Dendritic cell treated with granulocyte-macrophage colony-stimulating factor and Interleukin-4, amounts not matched to agents 40 ng/mL and 50 ng/mL, for 4 days (primary cell): ENCODE measurements around the gene FGFR2.

ENCODE experiments used
- H3K27ac Mint-ChIP-seq: one replicate; pipeline ENCODE4 v1.8.0; 2022; ENCODE audit warnings: mild to moderate bottlenecking, mixed read lengths
- H3K27me3 Mint-ChIP-seq: one replicate; pipeline ENCODE4 v1.8.0; 2022; ENCODE audit warnings: mild to moderate bottlenecking, mixed read lengths
- H3K36me3 Mint-ChIP-seq: one replicate; pipeline ENCODE4 v1.8.0; 2022; ENCODE audit warnings: low read depth, mixed read lengths
- H3K4me1 Mint-ChIP-seq: one replicate; pipeline ENCODE4 v1.8.0; 2022; ENCODE audit warnings: low read depth, mixed read lengths
- H3K4me3 Mint-ChIP-seq: one replicate; pipeline ENCODE4 v1.8.0; 2022; ENCODE audit warnings: mild to moderate bottlenecking, moderate library complexity, mixed read lengths
- H3K9me3 Mint-ChIP-seq: one replicate; pipeline ENCODE4 v1.8.0; 2022; ENCODE audit warnings: mixed read lengths
- intact Hi-C: fragments of 100-400 bp; cut with micrococcal nuclease; formaldehyde crosslinking; loops from one replicate; pipeline ENCODE4 v1.15.0; 2022

FGFR2 gene

DNA sequence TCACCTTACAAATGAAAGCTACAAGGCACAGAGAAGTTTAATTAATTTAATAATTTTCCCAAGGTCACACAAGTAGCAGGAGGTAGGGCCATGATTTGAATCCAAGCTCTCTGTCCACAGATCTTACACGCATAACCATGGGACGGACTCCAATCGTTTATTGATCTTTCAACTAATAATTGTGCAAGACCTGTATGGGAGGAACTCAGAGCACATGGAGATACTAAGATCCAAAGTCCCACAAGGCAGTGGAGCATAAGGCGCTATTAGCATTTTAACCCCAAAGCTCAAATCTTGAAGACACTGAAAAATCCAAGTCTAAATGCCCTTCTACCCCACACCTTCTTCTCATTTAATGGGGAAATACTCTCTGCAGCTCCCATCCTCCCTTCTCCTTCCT is 143.5 kb downstream of the FGFR2 start:
- Mint-ChIP-seq H3K27me3 (no peaks in the 10 kb centered on the region), H3K4me3 (no peak overlapping the region), H3K27ac (no peak overlapping the region), H3K36me3 (no peaks in the 10 kb centered on the region), H3K9me3 (no peaks in the 10 kb centered on the region), H3K4me1 (no peaks in the 10 kb centered on the region)
- intact Hi-C loops: no loop called here

DNA sequence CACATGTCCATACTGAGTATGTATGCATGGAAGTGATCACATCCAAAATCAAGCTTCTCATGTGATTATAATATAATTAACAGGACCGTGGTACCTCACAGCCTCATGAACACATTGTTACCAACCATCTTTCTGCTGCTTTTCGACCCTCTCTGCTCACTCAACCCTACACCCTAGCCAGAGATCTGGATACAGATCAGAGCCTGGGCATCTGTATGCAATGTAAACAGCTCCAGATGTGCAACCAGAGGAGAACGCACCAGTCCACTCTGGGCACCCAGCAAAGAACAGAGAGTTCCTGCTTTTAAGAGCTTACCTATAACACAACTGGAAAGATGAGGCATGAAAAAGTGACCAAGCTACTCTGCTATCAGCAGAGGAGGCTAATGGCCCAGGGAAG is 145.1 kb downstream of the FGFR2 start:
- Mint-ChIP-seq H3K9me3 (no peaks in the 10 kb centered on the region), H3K27me3 (no peaks in the 10 kb centered on the region), H3K4me1 (no peaks in the 10 kb centered on the region), H3K36me3 (no peaks in the 10 kb centered on the region), H3K4me3 (no peak overlapping the region), H3K27ac (no peak overlapping the region)
- intact Hi-C loops: no loop called here

DNA sequence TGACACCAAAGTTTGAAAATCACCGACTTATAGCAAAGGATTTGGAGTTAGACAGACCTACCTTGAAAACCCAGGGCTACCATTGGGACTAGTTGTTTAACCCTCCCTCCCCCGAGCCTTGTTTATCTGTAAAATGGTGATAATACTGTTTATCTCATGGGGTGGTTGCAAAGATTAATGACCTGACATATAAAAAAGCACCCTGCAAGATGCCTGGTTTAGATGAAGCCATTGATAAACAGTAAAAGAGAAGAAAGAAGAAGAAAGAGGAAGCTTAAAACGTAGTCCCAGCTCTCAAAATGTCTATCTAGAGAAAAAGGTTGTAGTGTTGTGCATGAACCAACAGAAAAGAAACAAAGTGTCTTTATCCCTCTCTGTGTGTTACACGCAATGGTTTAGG is 145.7 kb downstream of the FGFR2 start:
- intact Hi-C loops: no loop called here
- no peaks in the 10 kb centered on the region for H3K36me3 Mint-ChIP-seq
- H3K27ac Mint-ChIP-seq: no peak overlapping the region
- no peaks in the 10 kb centered on the region for H3K4me1 Mint-ChIP-seq
- no peaks in the 10 kb centered on the region for H3K9me3 Mint-ChIP-seq
- H3K4me3 Mint-ChIP-seq: no peak overlapping the region
- no peaks in the 10 kb centered on the region for H3K27me3 Mint-ChIP-seq

DNA sequence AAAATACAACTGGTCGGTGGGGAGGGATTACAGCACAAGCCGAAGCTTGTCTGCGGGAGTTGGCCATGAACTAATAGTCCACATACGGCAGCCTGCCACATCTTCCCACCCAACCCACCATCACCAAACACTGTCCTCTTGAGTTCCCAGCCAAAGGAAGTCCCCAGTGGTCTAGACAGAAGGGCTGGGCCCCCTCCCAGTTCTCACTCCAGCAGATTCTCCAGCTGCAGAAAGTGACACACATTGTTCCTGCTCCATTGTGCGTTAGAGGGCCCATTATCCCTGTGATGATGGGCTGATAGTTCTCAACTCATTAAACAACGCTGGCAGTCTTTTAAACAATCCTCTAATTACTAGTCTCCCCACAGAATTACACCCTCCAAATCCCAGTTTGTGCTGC is 148.0 kb downstream of the FGFR2 start:
- H3K9me3 Mint-ChIP-seq: no peaks in the 10 kb centered on the region
- no peaks in the 10 kb centered on the region for H3K27me3 Mint-ChIP-seq
- intact Hi-C loops: no loop called here
- no peak overlapping the region for H3K4me3 Mint-ChIP-seq
- no peak overlapping the region for H3K27ac Mint-ChIP-seq
- H3K4me1 Mint-ChIP-seq: no peaks in the 10 kb centered on the region
- H3K36me3 Mint-ChIP-seq: no peaks in the 10 kb centered on the region

DNA sequence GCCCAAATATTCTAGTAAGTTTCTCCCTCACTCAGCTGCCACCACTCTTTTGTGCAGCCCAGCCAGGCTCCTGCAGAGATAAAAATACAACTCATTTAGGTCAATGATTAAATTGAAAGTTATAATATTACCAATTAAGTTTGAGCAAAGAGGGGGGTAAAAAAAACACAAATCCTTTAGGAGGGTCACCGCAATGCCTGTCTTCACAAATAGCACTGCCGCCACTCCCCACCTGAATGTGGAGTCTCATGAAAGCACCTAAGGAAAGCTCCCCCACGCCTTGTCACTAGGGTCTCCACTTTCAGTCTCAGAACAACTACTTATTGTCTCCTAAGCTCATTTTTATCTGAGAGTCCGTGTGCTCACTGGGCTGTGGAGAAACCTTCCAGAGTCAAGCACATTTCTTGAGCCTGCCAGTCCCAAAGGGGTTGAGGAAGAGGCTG is 148.7 kb downstream of the FGFR2 start:
- Mint-ChIP-seq H3K36me3 (no peaks in the 10 kb centered on the region), H3K4me3 (no peak overlapping the region), H3K9me3 (no peaks in the 10 kb centered on the region), H3K27me3 (no peaks in the 10 kb centered on the region), H3K27ac (no peak overlapping the region), H3K4me1 (no peaks in the 10 kb centered on the region)
- intact Hi-C loops: no loop called here

DNA sequence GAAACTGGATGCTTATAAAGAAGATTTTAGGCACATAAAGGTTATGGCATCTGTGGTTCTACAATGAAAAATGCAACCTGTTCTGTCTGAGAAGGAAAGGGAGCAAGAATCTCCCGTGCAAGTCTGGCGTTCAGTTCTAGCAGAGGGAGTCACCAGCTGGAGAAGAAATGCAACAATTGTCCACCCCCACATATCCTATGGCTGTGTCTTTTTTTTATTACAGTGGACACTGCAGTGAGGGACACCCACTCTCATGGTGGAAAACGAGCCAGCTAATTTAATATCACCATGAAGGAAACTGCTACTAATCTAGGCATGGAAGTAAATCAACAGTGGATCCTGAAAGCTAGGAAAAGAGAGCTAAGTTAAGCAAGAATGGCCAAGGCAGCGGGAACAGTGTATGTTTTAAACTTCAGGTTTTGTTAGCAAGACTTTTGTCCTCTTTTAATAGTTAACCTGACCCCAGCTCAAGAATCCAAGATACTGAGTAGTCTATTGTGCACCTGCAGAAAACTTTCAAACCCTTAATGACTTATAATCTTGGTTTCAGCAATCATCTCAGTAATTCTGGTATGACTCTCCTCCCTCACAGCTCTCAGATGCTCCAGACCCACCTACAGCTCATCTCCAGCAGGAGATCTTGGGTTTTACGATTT is 149.3 kb downstream of the FGFR2 start:
- H3K27ac Mint-ChIP-seq: no peak overlapping the region
- no peaks in the 10 kb centered on the region for H3K36me3 Mint-ChIP-seq
- H3K4me1 Mint-ChIP-seq: no peaks in the 10 kb centered on the region
- H3K27me3 Mint-ChIP-seq: no peaks in the 10 kb centered on the region
- intact Hi-C loops: no loop called here
- no peak overlapping the region for H3K4me3 Mint-ChIP-seq
- H3K9me3 Mint-ChIP-seq: no peaks in the 10 kb centered on the region

DNA sequence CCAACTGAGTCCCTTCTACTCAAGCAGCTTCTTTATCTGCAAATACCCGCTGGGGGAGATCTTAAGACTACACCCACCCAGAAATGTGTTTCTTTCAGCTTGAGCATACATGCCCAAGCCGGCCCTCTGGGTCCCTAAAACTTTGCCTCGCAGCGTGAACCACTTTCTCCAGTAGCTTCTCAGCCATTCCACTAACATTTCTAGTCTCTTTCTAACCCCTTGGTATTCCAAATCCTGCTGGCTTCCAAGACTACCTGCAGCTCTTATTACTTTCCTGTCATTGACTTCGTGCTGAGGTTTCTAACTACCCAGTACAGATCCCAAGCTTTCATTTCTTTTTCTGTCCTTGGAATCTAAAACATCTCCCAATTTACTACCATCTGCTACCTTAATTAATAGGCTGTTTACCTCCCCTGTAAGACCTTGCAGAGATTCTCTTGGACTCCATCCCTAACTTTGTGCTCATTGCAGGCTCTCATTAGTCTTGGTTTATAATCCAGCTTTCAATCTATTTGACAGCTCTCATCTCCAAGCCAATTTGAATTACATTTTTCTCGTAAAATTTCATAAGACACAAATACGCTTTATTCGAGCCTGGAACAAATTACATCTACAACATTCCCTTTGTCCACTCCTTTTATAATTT is 153.6 kb downstream of the FGFR2 start:
- no peaks in the 10 kb centered on the region for H3K9me3 Mint-ChIP-seq
- H3K36me3 Mint-ChIP-seq: no peaks in the 10 kb centered on the region
- H3K27me3 Mint-ChIP-seq: no peaks in the 10 kb centered on the region
- intact Hi-C loops: no loop called here
- no peaks in the 10 kb centered on the region for H3K4me1 Mint-ChIP-seq
- H3K27ac Mint-ChIP-seq: no peak overlapping the region
- no peak overlapping the region for H3K4me3 Mint-ChIP-seq

DNA sequence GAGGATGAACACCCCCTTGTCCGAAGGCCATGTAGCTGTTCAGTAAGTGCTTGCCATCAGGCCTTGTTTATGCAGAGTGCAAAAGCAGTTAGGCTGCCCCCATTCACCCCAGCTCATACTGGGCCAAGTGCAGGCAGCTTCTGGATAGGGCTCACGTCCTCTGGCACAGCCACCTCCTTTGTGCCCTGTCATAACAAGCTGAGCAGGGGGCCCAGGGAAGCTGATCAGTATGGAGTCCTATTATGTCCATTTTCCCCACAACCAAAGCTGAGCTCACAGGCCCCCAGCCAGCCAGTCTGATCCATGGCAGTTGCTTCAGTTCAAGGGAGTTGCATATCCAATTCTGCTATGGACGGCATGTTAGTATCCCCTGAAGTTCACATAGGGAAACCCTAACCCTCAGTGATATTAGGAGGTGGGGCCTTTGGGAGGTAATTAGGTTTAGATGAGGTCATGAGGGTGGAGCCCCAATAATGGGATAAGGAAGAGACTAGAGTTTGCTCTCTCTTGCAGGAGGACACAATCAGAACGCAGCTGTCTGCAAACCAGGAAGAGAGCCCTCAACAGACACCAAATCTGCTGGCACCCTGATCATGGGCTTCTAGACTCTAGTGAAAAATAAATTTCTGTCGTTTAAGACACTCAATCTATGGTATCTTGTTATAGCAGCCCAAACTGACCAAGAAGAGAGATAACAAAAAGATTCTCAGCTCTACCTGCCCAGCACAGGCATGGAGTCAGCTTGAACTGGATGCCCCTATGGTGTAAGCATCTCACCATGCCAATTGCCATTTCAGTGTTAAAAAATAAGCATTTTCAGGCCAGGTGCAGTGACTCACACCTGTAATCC is 155.9 kb downstream of the FGFR2 start:
- Mint-ChIP-seq H3K36me3 (no peaks in the 10 kb centered on the region), H3K9me3 (no peaks in the 10 kb centered on the region), H3K27ac (no peak overlapping the region), H3K4me3 (no peak overlapping the region), H3K27me3 (no peaks in the 10 kb centered on the region), H3K4me1 (no peaks in the 10 kb centered on the region)
- intact Hi-C loops: no loop called here

DNA sequence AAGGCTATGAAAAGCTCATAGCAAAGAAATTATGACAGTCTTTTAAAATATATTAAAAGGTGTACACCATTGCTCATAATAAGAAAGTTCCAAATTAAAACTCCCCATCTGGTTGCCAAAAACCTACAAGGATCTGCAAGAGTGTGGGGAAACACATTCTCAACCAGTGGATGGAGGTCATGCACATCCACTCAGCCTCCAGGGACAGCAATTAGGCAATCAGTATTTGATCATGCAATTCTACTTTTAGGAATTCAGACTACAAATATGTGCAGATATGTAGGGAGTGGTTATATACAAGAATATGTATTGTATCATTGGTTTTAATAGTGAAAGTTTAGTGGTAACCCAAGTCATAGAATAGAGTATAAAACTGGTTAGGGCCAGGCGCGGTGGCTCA is 157.8 kb downstream of the FGFR2 start:
- no peak overlapping the region for H3K4me3 Mint-ChIP-seq
- H3K36me3 Mint-ChIP-seq: no peaks in the 10 kb centered on the region
- H3K27me3 Mint-ChIP-seq: no peaks in the 10 kb centered on the region
- intact Hi-C loops: no loop called here
- no peak overlapping the region for H3K27ac Mint-ChIP-seq
- H3K4me1 Mint-ChIP-seq: no peaks in the 10 kb centered on the region
- H3K9me3 Mint-ChIP-seq: no peaks in the 10 kb centered on the region

DNA sequence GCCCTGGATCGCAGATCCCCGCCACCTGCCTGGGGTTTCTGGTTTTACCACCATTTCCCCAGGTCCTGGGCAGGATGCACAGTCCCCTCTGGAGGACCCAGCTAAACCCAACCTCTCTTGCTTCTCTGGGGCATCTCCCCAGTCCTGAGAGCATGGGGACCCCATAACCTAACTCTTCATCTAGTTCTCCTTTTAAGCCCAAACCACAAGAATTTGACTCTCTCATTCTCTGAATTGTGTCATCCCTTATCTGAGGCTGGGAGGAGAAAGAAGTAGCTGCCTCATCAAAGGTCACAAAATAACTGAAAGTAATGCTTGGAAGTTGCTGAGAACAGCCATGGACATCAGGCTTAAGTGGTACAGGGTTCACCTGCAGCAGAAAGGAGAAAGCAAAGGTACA is 159.9 kb downstream of the FGFR2 start:
- no peaks in the 10 kb centered on the region for H3K27me3 Mint-ChIP-seq
- no peaks in the 10 kb centered on the region for H3K9me3 Mint-ChIP-seq
- no peaks in the 10 kb centered on the region for H3K4me1 Mint-ChIP-seq
- no peak overlapping the region for H3K4me3 Mint-ChIP-seq
- no peaks in the 10 kb centered on the region for H3K36me3 Mint-ChIP-seq
- intact Hi-C loops: no loop called here
- no peak overlapping the region for H3K27ac Mint-ChIP-seq

DNA sequence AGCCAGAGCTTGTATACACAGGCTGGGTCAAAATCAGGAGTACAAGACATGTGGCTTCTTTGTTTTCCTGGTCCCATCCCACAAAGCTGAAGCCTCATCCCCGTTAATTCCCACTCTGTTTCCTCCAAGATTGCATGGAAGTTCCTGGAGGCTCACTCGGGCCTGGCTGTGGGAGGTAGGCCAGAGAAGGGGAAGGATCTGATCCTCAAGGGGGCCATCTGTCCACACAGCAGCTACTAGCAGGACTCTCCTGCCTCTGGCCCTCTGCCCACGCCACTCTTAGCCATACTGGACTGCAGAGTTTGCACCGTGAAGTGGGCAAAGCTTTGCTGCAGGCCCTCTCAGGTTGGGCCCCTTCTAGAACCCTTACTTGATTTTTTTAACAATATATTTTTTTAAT is 160.6 kb downstream of the FGFR2 start:
- intact Hi-C loops: no loop called here
- Mint-ChIP-seq H3K9me3 (peaks cover 5% of the 10 kb centered on the region), H3K36me3 (no peaks in the 10 kb centered on the region), H3K27ac (no peak overlapping the region), H3K4me3 (no peak overlapping the region), H3K4me1 (no peaks in the 10 kb centered on the region), H3K27me3 (no peaks in the 10 kb centered on the region)

DNA sequence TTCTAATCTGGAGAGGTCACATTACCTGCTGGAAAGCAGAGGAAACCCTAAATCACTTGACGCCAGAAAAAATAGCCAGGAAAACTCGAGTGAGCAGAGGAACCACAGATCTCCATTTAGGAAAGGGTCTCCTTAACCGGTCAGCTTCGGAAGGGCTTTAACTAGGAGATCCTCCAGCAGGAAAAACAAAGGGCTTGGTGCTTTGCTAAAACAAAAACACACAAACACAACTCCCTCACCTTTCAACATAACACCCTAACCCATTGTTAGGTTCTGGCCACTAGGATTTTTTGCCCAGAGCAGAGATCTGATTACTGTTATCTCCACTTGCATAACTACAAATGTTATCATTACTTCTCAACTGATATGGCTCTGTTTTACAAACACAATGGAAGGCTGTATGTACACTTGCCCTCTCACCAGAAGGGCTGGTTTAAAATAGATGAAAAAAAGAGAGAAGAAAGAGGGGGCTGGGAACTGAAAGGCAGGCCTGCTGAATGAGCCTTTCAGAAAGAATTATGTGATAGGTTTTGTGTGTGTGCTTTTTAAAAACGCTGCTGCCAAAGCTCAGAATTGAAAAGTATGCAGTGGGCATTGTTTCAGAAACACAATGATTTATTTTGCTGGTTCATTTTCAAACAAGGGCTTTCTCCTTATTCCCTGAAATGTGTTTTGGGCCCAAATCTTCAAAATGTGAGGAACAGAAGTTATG is 161.5 kb downstream of the FGFR2 start:
- Mint-ChIP-seq H3K4me1 (no peaks in the 10 kb centered on the region), H3K4me3 (no peak overlapping the region), H3K27ac (no peak overlapping the region), H3K36me3 (no peaks in the 10 kb centered on the region), H3K9me3 (peaks cover 9% of the 10 kb centered on the region), H3K27me3 (no peaks in the 10 kb centered on the region)
- intact Hi-C loops: no loop called here

DNA sequence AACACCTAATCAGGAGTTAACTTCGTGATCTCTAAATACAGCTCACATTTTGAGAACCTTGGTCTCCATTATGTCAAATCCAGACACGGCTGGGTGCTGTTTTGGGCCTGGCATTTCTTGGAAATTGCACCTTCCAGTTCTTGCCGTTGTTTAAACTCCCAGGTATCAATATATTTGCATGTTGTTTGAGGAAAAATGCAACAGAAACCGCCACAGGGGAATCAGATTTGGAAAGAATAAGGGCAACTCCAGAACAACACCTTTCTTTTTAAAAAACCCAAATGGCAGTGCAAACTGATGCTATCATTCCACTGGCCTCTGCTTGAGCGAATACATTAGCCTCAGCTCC is 162.0 kb downstream of the FGFR2 start:
- Mint-ChIP-seq H3K36me3 (no peaks in the 10 kb centered on the region), H3K27ac (no peak overlapping the region), H3K27me3 (no peaks in the 10 kb centered on the region), H3K9me3 (peaks cover 10% of the 10 kb centered on the region), H3K4me1 (no peaks in the 10 kb centered on the region), H3K4me3 (no peak overlapping the region)
- intact Hi-C loops: no loop called here
